DMS153 treated with DMSO at 0.1 percent for 48 hours (cell line): ENCODE measurements around the gene TULP3.
A peak's percentile ranks its signal among the peaks of the same experiment; 100 is the strongest.

Experiments
- DNase-seq: peaks from one replicate; lab custom pipeline; 2025; ENCODE audit not compliant: unreplicated experiment; lab: John Stamatoyannopoulos, UW

The TULP3 gene

GRCh38 chr12:2877047-2877952, 13.4 kb upstream of the TULP3 start, which contains the start of the genes FOXM1 and RHNO1:
Gene FOXM1 (minus strand): TSS chr12:2877174. CDS start chr12:2874478, 2,696 bp downstream.
Gene RHNO1 (plus strand): TSS chr12:2877223. CDS start chr12:2885367, 8,144 bp downstream.
- peak; percentile 87 for DNase-seq

GRCh38 chr12:2877953-2878732, 12.5 kb upstream of the TULP3 start:
- DNase-seq, result peak; percentile 88

- no peak for DNase-seq
Observed at GRCh38 chr12:2879853-2880252, 10.8 kb upstream of the TULP3 start.

GRCh38 chr12:2884810-2885209, 5.9 kb upstream of the TULP3 start:
- DNase-seq, result no peak

GRCh38 chr12:2886768-2887450, 3.8 kb upstream of the TULP3 start:
- DNase-seq, result no peak

GRCh38 chr12:2890001-2890387, 697 bp upstream of the TULP3 start:
- DNase-seq, result no peak

GRCh38 chr12:2891240-2892053, 756 bp downstream of the TULP3 start:
- DNase-seq, result no peak

GRCh38 chr12:2892246-2892645, 1.6 kb downstream of the TULP3 start:
- DNase-seq, result no peak

- no peak for DNase-seq
Observed at GRCh38 chr12:2893007-2893406, 2.3 kb downstream of the TULP3 start.

- no peak for DNase-seq
Observed at GRCh38 chr12:2895051-2895451, 4.4 kb downstream of the TULP3 start.

- no peak for DNase-seq
Observed at GRCh38 chr12:2895511-2895910, 4.8 kb downstream of the TULP3 start.

- DNase-seq, result no peak
Observed at GRCh38 chr12:2897418-2897817, 6.7 kb downstream of the TULP3 start.

- no peak for DNase-seq
Observed at GRCh38 chr12:2900642-2901041, 10.0 kb downstream of the TULP3 start.

GRCh38 chr12:2902272-2902880, 11.7 kb downstream of the TULP3 start:
- DNase-seq, result no peak

GRCh38 chr12:2904260-2904659, 13.6 kb downstream of the TULP3 start:
- no peak for DNase-seq

- no peak for DNase-seq
Observed at GRCh38 chr12:2912216-2912575, 21.5 kb downstream of the TULP3 start.

- no peak for DNase-seq
Observed at GRCh38 chr12:2919249-2919648, 28.6 kb downstream of the TULP3 start.

GRCh38 chr12:2922329-2922728, 31.6 kb downstream of the TULP3 start:
- DNase-seq, result no peak

GRCh38 chr12:2923057-2923456, 32.4 kb downstream of the TULP3 start:
- no peak for DNase-seq

GRCh38 chr12:2924019-2924418, 33.3 kb downstream of the TULP3 start:
- no peak for DNase-seq
